Transverse colon (tissue), 4 donors: Measurements from ENCODE around the gene FABP3.

ENCODE experiments used
- EP300 ChIP-seq: sonication (generic); formaldehyde crosslinking; IDR thresholded peaks from one replicate; pipeline ENCODE4 v1.6.1; 2017; ENCODE audit warnings: antibody characterized with exemption, low read depth
- POLR2AphosphoS5 ChIP-seq, 3 donors: sonication (generic); formaldehyde crosslinking; IDR thresholded peaks; one replicate each; pipeline ENCODE4 v1.6.1; 2016; ENCODE audit warnings: antibody characterized with exemption in 3 of 3
- TF ChIP-seq, protein P1 (sequence below), 5 experiments: fragments of 200-600 bp in 3 of 5; fragments of 450-650 bp in 2 of 5; sonication (generic) in 3 of 5; IDR thresholded peaks; 1 replicate in 2 of 5; 2 replicates in 3 of 5; pipeline ENCODE4 v1.5.1; 2016 to 2017; ENCODE audit warnings: antibody characterized with exemption in 5 of 5, inconsistent platforms in 3 of 5, mild to moderate bottlenecking in 2 of 5, moderate library complexity in 1 of 5

DNA sequence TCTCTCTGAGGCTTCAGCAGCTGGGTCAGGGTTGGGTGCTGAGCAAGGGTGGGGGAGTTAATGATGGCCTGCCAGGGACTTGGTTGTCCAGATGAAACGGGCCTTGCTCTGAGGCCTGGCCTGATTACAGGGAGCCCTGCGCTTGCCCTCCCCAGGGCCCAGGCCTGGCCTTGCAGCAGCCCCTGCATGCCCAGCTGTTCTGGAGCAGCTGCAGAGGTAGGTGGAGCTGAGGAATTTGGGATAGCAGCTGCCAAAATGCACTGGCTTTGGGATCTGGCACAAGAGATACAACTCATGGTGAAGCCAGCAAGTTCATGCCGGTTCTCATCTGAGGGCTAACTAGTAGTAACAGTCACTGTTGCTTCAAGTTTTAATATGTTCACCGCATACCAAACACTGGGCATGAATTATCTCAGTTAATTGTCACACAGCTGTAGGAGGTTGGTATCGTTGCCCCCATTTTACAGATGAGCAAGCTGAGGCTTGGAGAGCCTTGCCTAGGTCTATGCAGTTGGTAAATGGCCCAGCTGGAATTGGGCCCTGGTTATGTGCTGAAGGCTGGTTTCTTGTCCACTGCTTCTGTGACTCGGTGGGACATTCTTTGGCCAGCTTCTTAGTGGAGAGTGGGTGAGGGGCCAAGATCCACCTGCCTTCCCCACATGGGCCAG, 32.8 kb upstream of the FABP3 start:
- TF ChIP-seq EP300: no peak
- TF ChIP-seq, protein P1, sequence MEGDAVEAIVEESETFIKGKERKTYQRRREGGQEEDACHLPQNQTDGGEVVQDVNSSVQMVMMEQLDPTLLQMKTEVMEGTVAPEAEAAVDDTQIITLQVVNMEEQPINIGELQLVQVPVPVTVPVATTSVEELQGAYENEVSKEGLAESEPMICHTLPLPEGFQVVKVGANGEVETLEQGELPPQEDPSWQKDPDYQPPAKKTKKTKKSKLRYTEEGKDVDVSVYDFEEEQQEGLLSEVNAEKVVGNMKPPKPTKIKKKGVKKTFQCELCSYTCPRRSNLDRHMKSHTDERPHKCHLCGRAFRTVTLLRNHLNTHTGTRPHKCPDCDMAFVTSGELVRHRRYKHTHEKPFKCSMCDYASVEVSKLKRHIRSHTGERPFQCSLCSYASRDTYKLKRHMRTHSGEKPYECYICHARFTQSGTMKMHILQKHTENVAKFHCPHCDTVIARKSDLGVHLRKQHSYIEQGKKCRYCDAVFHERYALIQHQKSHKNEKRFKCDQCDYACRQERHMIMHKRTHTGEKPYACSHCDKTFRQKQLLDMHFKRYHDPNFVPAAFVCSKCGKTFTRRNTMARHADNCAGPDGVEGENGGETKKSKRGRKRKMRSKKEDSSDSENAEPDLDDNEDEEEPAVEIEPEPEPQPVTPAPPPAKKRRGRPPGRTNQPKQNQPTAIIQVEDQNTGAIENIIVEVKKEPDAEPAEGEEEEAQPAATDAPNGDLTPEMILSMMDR (IDR thresholded peaks at IDR 0.05): no peak
- no peak for TF ChIP-seq POLR2AphosphoS5 (IDR thresholded peaks at IDR 0.05)
